HG02885 (cell line): ENCODE measurements around the gene SYNE1.
"Not testable (repeated sequence)": the region's sequence is repeated elsewhere in the genome, so short reads cannot be mapped to it uniquely, and the experiment has no call there.

Experiments used
- ATAC-seq: cut with Tn5 transposase; IDR thresholded peaks from one replicate; pipeline ENCODE4 v1.9.1; 2021; ENCODE audit warnings: mild to moderate bottlenecking; ENCODE audit not compliant: unreplicated experiment, poor library complexity

The SYNE1 gene

GRCh38 chr6:152164957-152165356 is 472.2 kb downstream of the SYNE1 start:
- ATAC-seq = no peak

- ATAC-seq = peak; percentile 65
Observed at GRCh38 chr6:152161501-152161900, 475.7 kb downstream of the SYNE1 start.

GRCh38 chr6:152160346-152160745 is 476.8 kb downstream of the SYNE1 start:
- ATAC-seq = peak; percentile 94

GRCh38 chr6:152155792-152156191 is 481.4 kb downstream of the SYNE1 start:
- ATAC-seq = no peak

GRCh38 chr6:152154559-152155356 is 482.4 kb downstream of the SYNE1 start:
- no peak for ATAC-seq

GRCh38 chr6:152151920-152152319 is 485.2 kb downstream of the SYNE1 start:
- ATAC-seq = no peak

GRCh38 chr6:152150196-152150595 is 487.0 kb downstream of the SYNE1 start:
- ATAC-seq = no peak

- ATAC-seq = no peak
Observed at GRCh38 chr6:152148412-152148811, 488.8 kb downstream of the SYNE1 start.

GRCh38 chr6:152147269-152147668 is 489.9 kb downstream of the SYNE1 start:
- ATAC-seq = no peak

GRCh38 chr6:152146385-152146784 is 490.8 kb downstream of the SYNE1 start:
- no peak for ATAC-seq

- no peak for ATAC-seq
Observed at GRCh38 chr6:152143359-152143758, 493.8 kb downstream of the SYNE1 start.

GRCh38 chr6:152142105-152142504 is 495.1 kb downstream of the SYNE1 start:
- no peak for ATAC-seq

GRCh38 chr6:152138344-152138743 is 498.8 kb downstream of the SYNE1 start:
- not testable (repeated sequence) for ATAC-seq

- no peak for ATAC-seq
Observed at GRCh38 chr6:152136449-152136825, 500.7 kb downstream of the SYNE1 start.

- ATAC-seq = no peak
Observed at GRCh38 chr6:152135755-152136448, 501.3 kb downstream of the SYNE1 start.

GRCh38 chr6:152130441-152130840 is 506.7 kb downstream of the SYNE1 start:
- no peak for ATAC-seq

- ATAC-seq = no peak
Observed at GRCh38 chr6:152129691-152130151, 507.4 kb downstream of the SYNE1 start.

GRCh38 chr6:152127432-152128165 is 509.6 kb downstream of the SYNE1 start:
- no peak for ATAC-seq

- peak; percentile 83 for ATAC-seq
Observed at GRCh38 chr6:152124429-152125074, 512.6 kb downstream of the SYNE1 start.

GRCh38 chr6:152123076-152123475 is 514.1 kb downstream of the SYNE1 start:
- ATAC-seq = no peak
